22Rv1 (cell line): ENCODE results near the gene KBTBD3.

Source experiments
- H3K27ac ChIP-seq: fragments of 450-650 bp; 2 replicates; pipeline ENCODE4 v1.5.1; 2017
- ZFX ChIP-seq: fragments of 450-650 bp; IDR thresholded peaks from 2 replicates; pipeline ENCODE4 v1.6.1; 2017; ENCODE audit warnings: antibody characterized with exemption, borderline replicate concordance
- TF ChIP-seq, protein P1 (sequence below): fragments of 450-650 bp; IDR thresholded peaks from 2 replicates; pipeline ENCODE4 v1.5.1; 2017; ENCODE audit warnings: mild to moderate bottlenecking

The KBTBD3 gene, protein sequence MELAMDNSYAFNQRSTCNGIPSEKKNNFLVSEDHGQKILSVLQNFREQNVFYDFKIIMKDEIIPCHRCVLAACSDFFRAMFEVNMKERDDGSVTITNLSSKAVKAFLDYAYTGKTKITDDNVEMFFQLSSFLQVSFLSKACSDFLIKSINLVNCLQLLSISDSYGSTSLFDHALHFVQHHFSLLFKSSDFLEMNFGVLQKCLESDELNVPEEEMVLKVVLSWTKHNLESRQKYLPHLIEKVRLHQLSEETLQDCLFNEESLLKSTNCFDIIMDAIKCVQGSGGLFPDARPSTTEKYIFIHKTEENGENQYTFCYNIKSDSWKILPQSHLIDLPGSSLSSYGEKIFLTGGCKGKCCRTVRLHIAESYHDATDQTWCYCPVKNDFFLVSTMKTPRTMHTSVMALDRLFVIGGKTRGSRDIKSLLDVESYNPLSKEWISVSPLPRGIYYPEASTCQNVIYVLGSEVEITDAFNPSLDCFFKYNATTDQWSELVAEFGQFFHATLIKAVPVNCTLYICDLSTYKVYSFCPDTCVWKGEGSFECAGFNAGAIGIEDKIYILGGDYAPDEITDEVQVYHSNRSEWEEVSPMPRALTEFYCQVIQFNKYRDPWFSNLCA

DNA sequence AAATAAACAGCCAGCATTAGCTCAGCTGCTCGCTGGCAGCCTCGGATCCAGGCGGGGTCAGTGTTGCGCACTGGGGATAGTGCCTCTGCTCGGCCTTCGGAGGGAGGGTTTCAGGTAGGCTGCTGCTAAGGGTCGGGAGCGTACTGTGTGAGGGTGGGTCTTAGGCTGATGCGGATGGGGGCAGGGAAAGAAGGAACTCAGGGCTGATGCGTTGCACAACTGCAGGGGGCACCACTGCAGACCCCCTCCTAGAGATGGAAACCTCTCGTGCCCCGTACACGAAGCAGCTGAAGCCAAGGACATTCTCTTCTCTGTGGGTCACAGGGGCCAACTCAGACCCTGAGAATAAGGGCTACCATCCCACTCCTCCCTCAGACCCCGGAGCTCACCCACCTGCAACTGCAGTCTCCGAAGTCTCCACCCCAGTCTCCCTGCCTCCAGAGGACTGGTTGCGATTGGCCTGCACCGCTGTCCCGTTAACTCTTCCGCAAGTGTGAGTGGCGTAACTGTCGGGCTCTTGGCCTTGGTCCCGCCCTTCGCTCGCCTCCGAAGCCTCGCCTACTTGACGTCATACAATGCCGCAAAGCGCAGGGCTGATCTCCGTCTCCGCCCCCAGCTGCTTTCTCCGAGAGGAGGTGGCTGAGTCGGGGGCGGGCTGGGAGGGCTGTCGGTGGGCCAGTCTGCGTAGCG lies at the start of gene KBTBD3:
TSS of gene KBTBD3 (minus strand) at position 429 of the 690 bp plus-strand sequence. CDS start 18,250 bp downstream, outside the sequence.
- no peak for TF ChIP-seq ZFX
- TF ChIP-seq, protein P1, sequence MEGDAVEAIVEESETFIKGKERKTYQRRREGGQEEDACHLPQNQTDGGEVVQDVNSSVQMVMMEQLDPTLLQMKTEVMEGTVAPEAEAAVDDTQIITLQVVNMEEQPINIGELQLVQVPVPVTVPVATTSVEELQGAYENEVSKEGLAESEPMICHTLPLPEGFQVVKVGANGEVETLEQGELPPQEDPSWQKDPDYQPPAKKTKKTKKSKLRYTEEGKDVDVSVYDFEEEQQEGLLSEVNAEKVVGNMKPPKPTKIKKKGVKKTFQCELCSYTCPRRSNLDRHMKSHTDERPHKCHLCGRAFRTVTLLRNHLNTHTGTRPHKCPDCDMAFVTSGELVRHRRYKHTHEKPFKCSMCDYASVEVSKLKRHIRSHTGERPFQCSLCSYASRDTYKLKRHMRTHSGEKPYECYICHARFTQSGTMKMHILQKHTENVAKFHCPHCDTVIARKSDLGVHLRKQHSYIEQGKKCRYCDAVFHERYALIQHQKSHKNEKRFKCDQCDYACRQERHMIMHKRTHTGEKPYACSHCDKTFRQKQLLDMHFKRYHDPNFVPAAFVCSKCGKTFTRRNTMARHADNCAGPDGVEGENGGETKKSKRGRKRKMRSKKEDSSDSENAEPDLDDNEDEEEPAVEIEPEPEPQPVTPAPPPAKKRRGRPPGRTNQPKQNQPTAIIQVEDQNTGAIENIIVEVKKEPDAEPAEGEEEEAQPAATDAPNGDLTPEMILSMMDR = peak; percentile 79
- peak within 1 kb of the TSS; percentile 76 for H3K27ac ChIP-seq

- TF ChIP-seq, protein P1 = no peak
- no peak for TF ChIP-seq ZFX
- peak overlapping the region; percentile 36 for H3K27ac ChIP-seq
Measured at GRCh38 chr11:106121570-106122320, 44.6 kb upstream of the KBTBD3 start.

DNA sequence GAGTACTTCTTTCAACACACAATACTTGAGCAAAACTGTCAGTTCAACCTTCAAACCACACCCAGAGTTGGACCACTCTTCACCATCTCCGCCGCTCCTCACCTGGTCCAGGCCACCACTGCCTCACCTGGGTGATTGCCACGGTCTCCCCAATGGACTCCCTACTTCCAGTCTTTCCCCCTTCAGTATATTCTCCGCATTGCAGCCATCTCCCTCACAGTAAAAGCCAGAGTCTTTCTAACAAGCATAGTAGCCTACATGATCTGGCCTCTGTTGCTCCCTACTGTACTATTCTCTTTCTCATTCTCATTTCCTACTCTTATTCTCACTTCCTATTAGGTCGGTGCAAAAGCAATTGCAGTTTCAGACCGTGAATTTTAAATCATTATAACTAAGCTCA lies 28.8 kb upstream of the KBTBD3 start:
- TF ChIP-seq, protein P1 = no peak
- no peak for TF ChIP-seq ZFX
- no peak overlapping the region for H3K27ac ChIP-seq

- no peak for TF ChIP-seq ZFX
- TF ChIP-seq, protein P1 = no peak
- no peak overlapping the region for H3K27ac ChIP-seq
Measured at GRCh38 chr11:106101819-106102218, 24.7 kb upstream of the KBTBD3 start.

- no peak for TF ChIP-seq ZFX
- TF ChIP-seq, protein P1 = no peak
- no peak overlapping the region for H3K27ac ChIP-seq
Measured at GRCh38 chr11:106101370-106101769, 24.2 kb upstream of the KBTBD3 start.

- no peak for TF ChIP-seq ZFX
- TF ChIP-seq, protein P1 = no peak
- H3K27ac ChIP-seq = no peak overlapping the region
Measured at GRCh38 chr11:106098893-106099553, 21.9 kb upstream of the KBTBD3 start.
